Activated T-cell treated with anti-CD3 and anti-CD28 coated beads, Interleukin-2, amount 50 U/mL, for 24 hours (primary cell): Measurements from ENCODE around the gene ADGRD1.

ENCODE experiments used
- DNase-seq: peaks from one replicate; pipeline ENCODE4 v3.0.0-alpha.2; 2020
- H3K27ac Mint-ChIP-seq: 2 replicates; pipeline ENCODE4 v1.8.0; 2020; ENCODE audit warnings: mild to moderate bottlenecking, mixed read lengths
- H3K27me3 Mint-ChIP-seq: 2 replicates; pipeline ENCODE4 v1.8.0; 2020; ENCODE audit warnings: mixed read lengths
- H3K36me3 Mint-ChIP-seq: 2 replicates; pipeline ENCODE4 v1.8.0; 2020; ENCODE audit warnings: low read depth, mixed read lengths
- H3K4me1 Mint-ChIP-seq: 2 replicates; pipeline ENCODE4 v1.8.0; 2020; ENCODE audit warnings: low read depth, mixed read lengths
- H3K4me3 Mint-ChIP-seq: 2 replicates; pipeline ENCODE4 v1.8.0; 2020; ENCODE audit warnings: mild to moderate bottlenecking, moderate library complexity, mixed read lengths
- H3K9me3 Mint-ChIP-seq: 2 replicates; pipeline ENCODE4 v1.8.0; 2020; ENCODE audit warnings: mixed read lengths

ADGRD1 gene

DNA sequence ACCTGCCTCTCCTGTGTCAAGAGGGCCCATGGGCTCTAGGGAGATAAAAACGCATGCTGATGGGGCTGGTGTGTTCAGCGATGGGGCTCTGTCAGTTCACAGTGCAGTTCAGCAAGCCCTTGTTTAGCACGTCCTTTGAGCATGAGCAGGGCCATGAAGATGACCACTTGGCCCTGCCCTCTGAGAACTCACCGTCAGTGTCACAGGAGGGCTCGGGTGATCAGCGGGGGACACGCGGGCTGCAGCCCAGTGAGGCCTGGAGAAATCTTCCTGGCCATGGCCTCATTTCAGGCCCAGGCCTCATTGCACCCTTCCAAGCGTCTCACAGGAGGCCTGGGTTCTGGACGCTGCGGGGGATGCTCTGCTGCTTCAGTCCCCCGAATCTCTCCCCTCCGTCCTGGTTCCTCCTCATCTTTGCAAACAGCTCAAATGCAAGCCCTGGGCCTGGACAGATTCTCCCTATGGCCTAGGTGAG lies 181.6 kb downstream of the ADGRD1 start:
- DNase-seq, result no peak
- Mint-ChIP-seq H3K9me3 (no peaks in the 10 kb centered on the region), H3K4me1 (no peaks in the 10 kb centered on the region), H3K27me3 (no peaks in the 10 kb centered on the region), H3K4me3 (no peak overlapping the region), H3K36me3 (no peaks in the 10 kb centered on the region), H3K27ac (no peak overlapping the region)

- Mint-ChIP-seq H3K9me3 (no peaks in the 10 kb centered on the region), H3K4me1 (no peaks in the 10 kb centered on the region), H3K4me3 (no peak overlapping the region), H3K27ac (no peak overlapping the region), H3K27me3 (no peaks in the 10 kb centered on the region), H3K36me3 (no peaks in the 10 kb centered on the region)
- no peak for DNase-seq
These were observed 182.3 kb downstream of the ADGRD1 start for GRCh38 chr12:131135786-131136538.

- no peaks in the 10 kb centered on the region for H3K27me3 Mint-ChIP-seq
- H3K36me3 Mint-ChIP-seq, result no peaks in the 10 kb centered on the region
- no peaks in the 10 kb centered on the region for H3K4me1 Mint-ChIP-seq
- no peaks in the 10 kb centered on the region for H3K9me3 Mint-ChIP-seq
- DNase-seq, result no peak
- no peak overlapping the region for H3K4me3 Mint-ChIP-seq
- no peak overlapping the region for H3K27ac Mint-ChIP-seq
These were observed 182.8 kb downstream of the ADGRD1 start for GRCh38 chr12:131136539-131136872.

DNA sequence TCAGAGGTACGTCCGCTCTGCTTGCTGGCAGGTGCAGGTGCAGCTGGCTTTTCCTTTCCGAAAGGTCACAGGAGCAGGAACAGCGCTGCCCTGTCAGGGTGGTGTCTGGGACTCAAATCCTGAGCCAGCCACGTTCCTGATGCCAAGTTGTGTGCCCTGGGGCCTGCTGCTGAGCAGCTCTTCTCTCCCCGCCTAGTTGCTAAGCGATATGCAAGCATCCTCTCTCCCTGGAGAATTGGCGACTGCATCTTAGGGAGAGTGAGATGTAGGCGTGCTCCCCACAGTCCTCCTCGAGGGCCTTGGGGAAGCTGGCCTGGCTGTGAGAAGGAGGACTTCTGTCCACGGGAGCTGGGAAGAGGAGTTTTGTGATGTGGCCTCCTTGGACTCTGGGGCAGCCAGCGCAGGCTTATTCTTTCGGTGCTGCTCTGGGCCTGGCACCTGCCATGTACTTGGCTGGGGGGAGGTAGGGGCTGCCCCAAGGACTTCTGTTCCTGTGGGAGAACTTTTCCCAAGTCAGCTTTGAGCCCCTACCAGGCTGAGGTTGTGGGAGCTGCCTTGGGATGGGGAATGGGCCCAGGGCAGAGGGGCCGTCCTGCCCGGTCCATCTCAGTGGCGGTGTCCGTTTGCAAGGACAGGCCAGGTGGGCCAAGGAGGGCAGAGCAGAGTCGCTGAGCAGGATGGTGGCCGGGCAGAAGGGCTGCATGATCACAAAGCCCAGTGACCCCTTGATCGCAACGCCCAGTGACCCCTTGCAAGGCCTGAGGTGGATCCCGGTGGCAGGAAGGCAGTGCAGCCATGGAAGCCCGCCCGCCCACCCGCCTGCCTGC lies 183.5 kb downstream of the ADGRD1 start:
- no peaks in the 10 kb centered on the region for H3K9me3 Mint-ChIP-seq
- H3K4me3 Mint-ChIP-seq, result no peak overlapping the region
- no peak for DNase-seq
- no peaks in the 10 kb centered on the region for H3K36me3 Mint-ChIP-seq
- no peak overlapping the region for H3K27ac Mint-ChIP-seq
- no peaks in the 10 kb centered on the region for H3K27me3 Mint-ChIP-seq
- no peaks in the 10 kb centered on the region for H3K4me1 Mint-ChIP-seq

DNA sequence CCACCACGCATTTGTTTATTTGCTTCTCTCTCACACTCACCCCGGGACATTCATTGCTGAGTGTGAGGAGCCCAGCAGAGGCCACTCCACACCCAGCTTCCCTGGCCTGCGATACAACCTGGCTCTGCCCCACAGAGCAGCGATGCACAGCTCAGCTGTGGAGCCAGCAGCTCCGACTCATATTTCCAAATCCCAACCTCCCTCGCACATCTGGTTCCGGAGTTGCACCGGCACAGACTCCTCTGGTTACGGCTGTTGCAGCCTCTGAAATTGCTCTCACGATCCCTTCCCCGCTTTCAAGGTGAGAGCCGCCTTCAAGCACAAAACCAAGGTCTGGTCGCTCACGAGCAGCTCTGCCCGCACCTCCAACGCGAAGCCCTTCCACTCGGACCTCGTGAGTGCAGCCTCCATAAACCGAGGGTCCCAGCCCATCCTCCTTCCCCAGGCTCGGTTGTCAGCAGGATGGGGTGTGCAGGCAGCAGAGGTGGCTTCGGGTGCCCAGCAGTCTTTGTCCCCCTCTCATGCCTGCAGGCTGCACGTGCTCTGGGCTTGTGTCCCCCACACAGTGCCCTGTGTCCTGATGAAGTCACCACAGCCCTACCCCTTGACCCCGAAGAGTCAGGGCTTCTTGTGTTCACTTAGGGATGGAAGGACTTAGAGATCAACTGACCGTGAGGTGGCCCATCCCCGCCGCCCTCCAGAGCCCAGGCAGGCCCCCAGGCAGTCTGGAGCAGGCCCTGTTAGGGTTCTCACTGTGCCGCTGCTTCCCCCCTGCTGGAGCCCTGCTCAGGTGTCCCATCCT lies 184.3 kb downstream of the ADGRD1 start:
- H3K36me3 Mint-ChIP-seq, result no peaks in the 10 kb centered on the region
- no peaks in the 10 kb centered on the region for H3K9me3 Mint-ChIP-seq
- no peak overlapping the region for H3K4me3 Mint-ChIP-seq
- H3K4me1 Mint-ChIP-seq, result no peaks in the 10 kb centered on the region
- no peaks in the 10 kb centered on the region for H3K27me3 Mint-ChIP-seq
- no peak overlapping the region for H3K27ac Mint-ChIP-seq
- DNase-seq, result no peak

GRCh38 chr12:131138638-131139362 lies 185.1 kb downstream of the ADGRD1 start:
- H3K27me3 Mint-ChIP-seq, result no peaks in the 10 kb centered on the region
- no peaks in the 10 kb centered on the region for H3K9me3 Mint-ChIP-seq
- no peak for DNase-seq
- H3K4me3 Mint-ChIP-seq, result no peak overlapping the region
- no peak overlapping the region for H3K27ac Mint-ChIP-seq
- H3K4me1 Mint-ChIP-seq, result no peaks in the 10 kb centered on the region
- no peaks in the 10 kb centered on the region for H3K36me3 Mint-ChIP-seq

- Mint-ChIP-seq H3K36me3 (no peaks in the 10 kb centered on the region), H3K4me1 (no peaks in the 10 kb centered on the region), H3K27me3 (no peaks in the 10 kb centered on the region), H3K27ac (no peak overlapping the region), H3K4me3 (no peak overlapping the region), H3K9me3 (no peaks in the 10 kb centered on the region)
- no peak for DNase-seq
These were observed 185.8 kb downstream of the ADGRD1 start for GRCh38 chr12:131139363-131140068.

- Mint-ChIP-seq H3K27me3 (no peaks in the 10 kb centered on the region), H3K27ac (no peak overlapping the region), H3K36me3 (no peaks in the 10 kb centered on the region), H3K4me3 (no peak overlapping the region), H3K9me3 (no peaks in the 10 kb centered on the region), H3K4me1 (no peaks in the 10 kb centered on the region)
- no peak for DNase-seq
These were observed 186.3 kb downstream of the ADGRD1 start for GRCh38 chr12:131140069-131140435.

DNA sequence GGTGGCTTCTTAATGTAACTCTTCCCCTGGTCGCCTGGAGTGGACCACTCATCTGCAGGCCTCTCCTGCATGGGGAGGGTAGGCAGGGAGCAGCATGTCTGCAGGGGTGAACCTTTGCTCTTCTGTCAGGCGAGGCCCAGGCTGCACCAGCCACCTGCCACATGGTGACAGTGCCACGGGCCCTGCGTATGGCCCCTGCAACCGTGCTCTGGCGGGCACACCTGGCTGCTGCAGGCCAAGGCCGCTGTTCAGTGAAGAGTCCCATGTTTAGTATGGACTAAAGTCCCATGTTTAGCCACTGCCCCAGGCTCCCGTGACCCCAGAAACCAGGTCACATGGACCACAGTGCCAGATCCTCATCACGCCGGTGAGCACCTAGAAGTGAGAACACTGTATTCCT lies 187.0 kb downstream of the ADGRD1 start:
- H3K9me3 Mint-ChIP-seq, result no peaks in the 10 kb centered on the region
- DNase-seq, result no peak
- H3K4me1 Mint-ChIP-seq, result no peaks in the 10 kb centered on the region
- no peak overlapping the region for H3K4me3 Mint-ChIP-seq
- H3K36me3 Mint-ChIP-seq, result no peaks in the 10 kb centered on the region
- no peak overlapping the region for H3K27ac Mint-ChIP-seq
- H3K27me3 Mint-ChIP-seq, result no peaks in the 10 kb centered on the region

DNA sequence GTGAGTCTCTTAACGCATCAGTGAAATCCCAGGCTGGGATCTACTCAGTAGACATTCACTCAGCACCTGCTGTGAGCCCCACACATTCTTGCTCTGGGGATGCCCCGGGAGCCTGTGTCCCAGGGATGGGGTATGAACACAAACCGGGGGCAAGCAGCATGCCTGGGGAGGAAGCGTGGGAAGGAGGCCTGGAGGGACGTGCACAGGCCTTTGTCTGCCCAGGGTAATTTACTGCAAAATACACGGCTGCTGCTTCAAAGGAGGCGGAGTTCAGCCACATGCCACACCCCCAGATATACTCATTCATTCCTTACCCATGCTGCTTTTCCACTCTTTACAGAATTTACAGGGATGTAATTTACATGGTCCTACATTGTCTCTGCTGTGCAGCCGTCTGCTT lies 187.8 kb downstream of the ADGRD1 start:
- H3K4me1 Mint-ChIP-seq, result no peaks in the 10 kb centered on the region
- no peaks in the 10 kb centered on the region for H3K9me3 Mint-ChIP-seq
- no peaks in the 10 kb centered on the region for H3K36me3 Mint-ChIP-seq
- no peaks in the 10 kb centered on the region for H3K27me3 Mint-ChIP-seq
- no peak overlapping the region for H3K27ac Mint-ChIP-seq
- DNase-seq, result no peak
- no peak overlapping the region for H3K4me3 Mint-ChIP-seq

DNA sequence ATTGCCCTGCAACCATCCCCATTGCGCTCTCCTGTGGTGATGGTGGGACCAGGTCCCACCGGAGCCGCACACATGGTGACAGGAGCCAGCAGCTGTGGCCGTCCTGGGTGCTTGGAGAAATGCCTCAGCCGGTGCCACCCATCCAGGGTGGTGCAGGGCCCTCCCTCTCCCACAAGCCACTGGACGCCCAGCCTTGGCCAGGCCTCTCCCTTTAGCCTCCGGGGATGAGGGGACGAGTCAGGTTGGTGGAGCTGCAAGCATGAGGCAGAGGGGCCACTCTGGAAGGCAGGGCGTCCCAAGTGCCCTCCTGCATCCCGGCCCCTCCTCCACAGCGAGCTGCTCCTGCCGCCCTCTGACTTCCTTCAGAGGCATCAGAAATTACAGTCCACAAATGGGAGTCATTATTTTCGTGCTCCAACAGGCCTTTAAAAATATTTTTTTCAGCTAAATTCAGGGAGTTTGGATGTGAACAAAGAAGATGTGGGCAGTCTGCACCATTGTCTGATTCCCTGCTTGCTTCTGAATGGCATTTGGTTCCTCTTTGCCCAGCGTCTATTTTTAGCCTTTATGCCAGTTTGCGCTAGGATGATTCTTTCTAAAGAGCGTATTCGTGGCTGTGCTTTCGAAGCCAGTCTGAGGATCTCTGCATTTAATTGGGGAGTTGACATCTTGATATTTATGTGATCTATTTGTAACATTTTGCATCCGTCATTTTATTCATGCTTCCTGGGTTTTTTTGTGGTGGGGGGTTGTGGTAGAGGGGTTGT lies 189.4 kb downstream of the ADGRD1 start:
- DNase-seq, result no peak
- H3K27ac Mint-ChIP-seq, result no peak overlapping the region

GRCh38 chr12:131146173-131146675 lies 192.5 kb downstream of the ADGRD1 start:
- H3K27ac Mint-ChIP-seq, result no peak overlapping the region
- no peaks in the 10 kb centered on the region for H3K36me3 Mint-ChIP-seq

More for the DNA sequence above, 189.4 kb downstream of the ADGRD1 start:
- Mint-ChIP-seq H3K4me3 (no peak overlapping the region), H3K27me3 (no peaks in the 10 kb centered on the region), H3K9me3 (no peaks in the 10 kb centered on the region), H3K4me1 (no peaks in the 10 kb centered on the region), H3K36me3 (no peaks in the 10 kb centered on the region)

DNA sequence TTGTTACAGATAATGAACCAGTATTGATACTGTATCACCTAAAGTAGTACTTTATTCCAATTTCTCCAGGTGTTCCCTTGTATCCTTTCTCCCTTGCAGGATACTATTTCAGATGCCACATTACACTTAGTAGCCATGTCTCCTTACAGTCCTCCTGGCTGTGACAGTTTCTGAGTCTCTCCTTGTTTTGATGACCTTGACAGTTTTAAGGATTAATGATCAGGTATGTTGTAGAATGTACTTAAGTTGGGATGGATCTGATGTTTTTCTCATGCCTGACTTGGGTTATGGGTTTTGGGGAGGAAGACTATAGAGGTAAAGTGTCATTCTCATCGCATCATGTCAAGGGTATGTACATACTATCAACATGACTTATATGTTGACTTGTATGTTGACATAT lies 193.6 kb downstream of the ADGRD1 start:
- no peaks in the 10 kb centered on the region for H3K9me3 Mint-ChIP-seq
- DNase-seq, result no peak
- no peaks in the 10 kb centered on the region for H3K36me3 Mint-ChIP-seq
- H3K27ac Mint-ChIP-seq, result no peak overlapping the region
- no peak overlapping the region for H3K4me3 Mint-ChIP-seq
- no peaks in the 10 kb centered on the region for H3K4me1 Mint-ChIP-seq
- H3K27me3 Mint-ChIP-seq, result peaks cover 8% of the 10 kb centered on the region

More at GRCh38 chr12:131146173-131146675, 192.5 kb downstream of the ADGRD1 start:
- no peak for DNase-seq
- Mint-ChIP-seq H3K27me3 (peaks cover 3% of the 10 kb centered on the region), H3K4me3 (no peak overlapping the region), H3K9me3 (no peaks in the 10 kb centered on the region), H3K4me1 (no peaks in the 10 kb centered on the region)
